Ammon's horn (tissue), 1 donor: ENCODE data around the gene GANC.
A peak's percentile ranks its signal among the peaks of the same experiment; 100 is the strongest.

Experiments
- DNase-seq: peaks from one replicate; pipeline ENCODE4 v3.0.0-alpha.2; 2016; ENCODE audit warnings: low spot score

Gene GANC

GRCh38 chr15:42375941-42376340 lies 102.9 kb downstream of the GANC start:
- no peak for DNase-seq

- no peak for DNase-seq
Observed at GRCh38 chr15:42378011-42378410, 105.0 kb downstream of the GANC start.

- no peak for DNase-seq
Observed at GRCh38 chr15:42384597-42384996, 111.6 kb downstream of the GANC start.

- DNase-seq, result peak; percentile 34
Observed at GRCh38 chr15:42385206-42385979, 112.4 kb downstream of the GANC start.

GRCh38 chr15:42385980-42386700 lies 113.1 kb downstream of the GANC start:
- no peak for DNase-seq

- DNase-seq, result no peak
Observed at GRCh38 chr15:42387603-42388002, 114.6 kb downstream of the GANC start.

- no peak for DNase-seq
Observed at GRCh38 chr15:42392309-42393024, 119.5 kb downstream of the GANC start.

GRCh38 chr15:42394106-42394505 lies 121.1 kb downstream of the GANC start:
- DNase-seq, result no peak

GRCh38 chr15:42395838-42396237 lies 122.8 kb downstream of the GANC start:
- DNase-seq, result no peak

GRCh38 chr15:42401544-42402454 lies 128.8 kb downstream of the GANC start:
- DNase-seq, result no peak

GRCh38 chr15:42402455-42403205 lies 129.6 kb downstream of the GANC start:
- no peak for DNase-seq

GRCh38 chr15:42403389-42403788 lies 130.4 kb downstream of the GANC start:
- no peak for DNase-seq

- peak; percentile 96 for DNase-seq
Observed at GRCh38 chr15:42404461-42405235, 131.6 kb downstream of the GANC start.

GRCh38 chr15:42405863-42406482 lies 133.0 kb downstream of the GANC start:
- DNase-seq, result peak; percentile 56
